ENCODE data around the gene PSMD11.

Gene PSMD11

DNA sequence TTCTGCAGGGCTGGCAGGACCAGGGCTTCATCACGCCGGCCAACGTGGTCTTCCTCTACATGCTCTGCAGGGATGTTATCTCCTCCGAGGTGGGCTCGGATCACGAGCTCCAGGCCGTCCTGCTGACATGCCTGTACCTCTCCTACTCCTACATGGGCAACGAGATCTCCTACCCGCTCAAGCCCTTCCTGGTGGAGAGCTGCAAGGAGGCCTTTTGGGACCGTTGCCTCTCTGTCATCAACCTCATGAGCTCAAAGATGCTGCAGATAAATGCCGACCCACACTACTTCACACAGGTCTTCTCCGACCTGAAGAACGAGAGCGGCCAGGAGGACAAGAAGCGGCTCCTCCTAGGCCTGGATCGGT is 43.9 kb downstream of the PSMD11 start:
- no peak for DNase-seq (ENCODE audit: low read depth, low spot score)
- peak overlapping the region; percentile 67 for H3K27ac ChIP-seq

DNA sequence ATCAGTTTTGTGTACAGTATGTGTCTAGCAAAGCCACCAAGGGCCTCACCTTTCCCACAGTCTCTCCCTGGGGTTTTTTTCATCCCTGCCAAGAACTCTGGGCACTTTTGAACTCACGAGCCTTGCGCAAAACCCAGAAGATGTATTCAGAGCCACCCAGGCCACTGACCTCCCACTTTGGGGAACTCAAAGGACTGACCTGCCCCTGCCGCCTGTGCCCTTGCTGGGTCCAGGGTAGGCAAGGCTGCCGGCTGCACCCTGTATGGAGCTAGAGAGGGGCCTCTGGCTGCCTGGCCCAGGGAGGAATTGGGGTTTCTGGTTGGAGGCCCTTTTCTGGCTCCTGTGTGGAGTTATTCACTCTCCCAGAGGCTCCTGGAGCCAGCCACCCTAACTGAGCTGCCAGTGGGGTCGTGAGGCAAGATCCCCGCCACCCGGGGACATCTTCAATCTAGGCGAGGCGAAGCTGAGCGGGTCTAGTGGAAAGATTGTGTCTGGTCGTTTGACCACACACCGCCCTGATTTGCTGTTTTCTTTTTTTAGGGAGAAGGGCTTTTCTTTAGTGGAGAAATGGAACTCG is 44.4 kb downstream of the PSMD11 start:
- H3K27ac ChIP-seq: no peak overlapping the region
- no peak for DNase-seq (ENCODE audit: low read depth, low spot score)

DNA sequence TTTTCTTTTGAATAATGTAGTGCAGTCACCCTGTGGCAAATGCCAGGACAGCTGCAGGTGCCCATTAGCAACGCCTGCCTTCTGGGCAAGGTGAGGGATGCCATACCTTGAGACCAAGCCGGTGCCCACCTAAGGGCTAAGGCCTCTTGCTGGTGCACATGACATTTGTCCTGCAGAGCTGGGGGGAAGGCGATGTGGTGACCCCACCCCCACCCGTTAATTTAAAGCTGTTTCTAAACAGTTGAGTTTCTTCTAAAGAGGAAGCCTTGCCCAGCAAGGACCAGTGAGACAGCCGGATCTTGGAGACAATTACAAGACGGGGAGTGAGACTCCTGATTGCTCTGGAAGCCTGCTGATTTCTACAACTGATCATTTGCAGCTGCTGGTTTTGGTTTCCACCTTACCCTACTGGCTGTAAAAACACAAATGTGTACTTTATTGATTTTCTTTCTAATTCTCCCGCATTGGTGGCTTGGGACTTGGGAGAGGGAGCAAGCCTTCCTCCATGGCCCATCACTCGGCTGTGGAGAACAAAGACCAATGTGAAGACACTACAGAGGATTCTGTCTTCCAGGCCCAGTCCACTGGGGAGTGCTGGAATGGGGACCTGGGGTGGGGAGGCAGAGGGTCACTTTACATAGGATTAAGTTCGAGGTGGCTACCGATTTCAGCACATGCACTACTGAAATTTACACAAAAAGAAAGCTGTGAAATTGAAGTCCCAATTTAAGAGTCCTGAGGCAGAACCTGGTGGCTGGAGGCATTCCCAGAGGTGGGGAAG is 45.2 kb downstream of the PSMD11 start:
- DNase-seq (ENCODE audit: low read depth, low spot score): no peak
- no peak overlapping the region for H3K27ac ChIP-seq

DNA sequence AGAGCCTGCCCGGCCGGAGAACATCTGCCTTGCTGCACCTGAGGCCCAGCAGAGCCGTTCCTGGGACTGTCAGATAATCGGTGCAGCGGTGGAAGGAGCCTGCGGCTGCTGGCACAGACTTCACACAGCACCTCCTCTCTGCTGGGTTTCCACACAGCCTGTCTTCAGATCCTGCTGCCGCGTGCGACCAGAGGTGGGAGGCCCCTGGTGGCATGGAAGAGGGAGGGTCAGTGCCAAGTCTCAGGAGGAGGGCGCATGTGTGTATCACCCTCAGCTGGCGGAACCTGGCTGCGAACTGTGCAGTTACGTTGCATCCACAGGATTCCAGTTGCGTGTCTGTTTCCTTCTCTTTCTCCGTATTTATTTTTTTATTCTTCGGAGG is 45.8 kb downstream of the PSMD11 start:
- H3K27ac ChIP-seq: no peak overlapping the region
- DNase-seq (ENCODE audit: low read depth, low spot score): no peak

DNA sequence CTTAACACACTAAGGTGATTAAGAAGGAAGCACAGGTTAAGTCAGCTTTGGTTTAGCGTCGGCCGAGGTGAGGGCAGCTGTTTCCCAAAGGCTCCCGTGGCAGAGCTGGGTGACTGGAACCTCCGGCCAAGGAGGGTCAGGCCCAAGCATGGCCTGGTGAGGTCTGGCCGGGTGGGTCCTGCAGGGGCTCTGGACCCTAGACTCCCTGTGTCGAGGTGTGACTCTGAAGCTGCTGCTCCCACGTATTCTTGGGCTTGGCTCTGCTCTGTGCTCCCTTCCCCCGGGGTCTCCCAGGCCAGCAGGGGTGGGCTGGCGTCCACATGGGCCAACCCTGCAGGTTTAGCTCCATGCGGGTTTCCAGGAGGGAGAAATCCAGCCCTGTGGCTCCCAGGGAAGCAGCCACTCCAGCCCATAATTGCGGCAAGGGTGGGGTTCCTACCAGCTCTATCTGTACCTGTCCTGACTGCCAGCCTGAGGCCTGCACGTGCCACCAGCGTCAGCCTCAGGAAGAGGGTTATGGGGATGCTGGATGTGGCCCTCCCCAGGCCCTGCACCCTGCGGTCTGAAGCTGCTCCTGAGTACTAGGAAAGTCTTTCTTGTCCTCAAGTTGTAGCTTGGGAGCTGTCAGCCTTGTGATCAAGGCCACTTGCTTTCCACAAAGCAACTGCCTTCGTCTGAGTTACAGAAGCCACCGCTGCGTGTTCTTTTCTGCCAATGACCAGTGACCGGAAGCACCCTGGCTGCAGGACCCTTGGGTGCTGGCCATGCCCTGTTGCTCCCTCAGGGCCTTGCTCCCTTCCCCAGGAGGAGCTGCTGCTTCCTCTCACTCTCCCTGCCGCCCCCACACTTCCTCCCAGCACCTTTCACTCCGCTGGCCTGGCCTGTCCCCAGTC is 47.3 kb downstream of the PSMD11 start:
- no peak for DNase-seq (ENCODE audit: low read depth, low spot score)
- H3K27ac ChIP-seq: no peak overlapping the region

DNA sequence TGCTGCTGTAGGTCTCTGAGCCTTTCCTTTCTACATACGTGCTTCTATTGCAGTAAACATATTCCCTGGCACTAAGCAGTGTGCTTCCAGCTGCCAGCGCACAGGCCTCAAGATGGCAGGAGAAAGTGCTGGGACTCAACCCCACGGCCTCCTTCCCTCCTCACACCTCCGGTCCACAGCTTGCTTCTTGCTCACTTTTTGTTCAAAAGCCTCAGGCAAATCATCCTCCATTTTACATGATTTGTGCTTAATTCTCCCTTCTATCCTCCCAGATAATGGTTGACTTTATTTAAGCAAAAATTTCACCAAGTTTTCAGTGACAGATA is 47.9 kb downstream of the PSMD11 start:
- H3K27ac ChIP-seq: no peak overlapping the region
- DNase-seq (ENCODE audit: low read depth, low spot score): no peak

DNA sequence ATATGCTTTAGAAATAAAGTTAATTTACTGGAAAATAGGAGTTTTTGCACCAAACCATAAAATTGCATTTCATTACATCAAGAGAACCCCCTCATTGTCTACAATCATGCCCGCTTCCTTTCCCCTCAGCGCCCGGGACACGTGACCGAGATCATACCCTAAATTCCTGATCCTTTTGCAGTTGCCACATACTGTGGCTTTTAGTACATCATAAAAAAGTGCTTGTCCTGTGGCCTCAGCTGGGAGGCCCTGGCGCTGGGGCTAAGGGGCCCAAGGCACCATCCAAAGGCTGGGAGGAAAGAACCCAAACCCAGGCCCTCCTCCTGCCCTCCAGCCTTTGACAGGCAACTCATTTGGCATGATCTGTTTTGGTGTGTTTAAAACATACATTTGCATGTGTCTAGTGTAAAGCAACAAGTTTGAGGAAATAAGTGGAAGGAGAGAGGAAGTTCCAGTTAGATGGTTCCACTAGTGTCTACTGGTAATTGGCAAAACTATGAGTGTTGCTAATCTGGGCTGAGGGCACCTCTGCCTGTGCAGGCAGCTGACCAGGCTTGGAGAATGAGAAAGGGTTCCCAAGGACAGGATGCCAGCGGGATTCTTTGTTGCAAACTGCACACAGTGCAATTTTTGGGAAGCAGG is 48.5 kb downstream of the PSMD11 start:
- H3K27ac ChIP-seq: no peak overlapping the region
- no peak for DNase-seq (ENCODE audit: low read depth, low spot score)

DNA sequence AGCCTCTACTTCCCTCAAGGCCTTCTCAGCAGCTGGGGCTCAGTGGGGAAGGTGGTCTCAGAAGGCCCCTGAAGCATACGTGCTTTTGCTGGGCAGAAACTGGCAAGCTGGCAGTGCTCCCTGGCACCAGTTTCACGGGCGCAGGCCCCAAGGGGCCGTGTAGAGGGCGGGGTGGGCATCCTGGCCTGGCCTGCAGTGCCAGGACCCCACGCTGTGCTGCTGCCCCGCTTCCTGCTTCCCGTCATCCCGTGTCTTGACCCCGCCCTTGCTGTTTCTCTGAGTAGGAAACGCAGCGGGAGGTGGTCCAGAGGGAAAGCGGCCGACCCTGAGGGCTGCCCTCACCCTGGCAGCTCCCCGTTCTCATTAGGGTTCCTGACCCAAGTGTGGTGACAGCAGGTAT is 49.3 kb downstream of the PSMD11 start:
- DNase-seq (ENCODE audit: low read depth, low spot score): no peak
- H3K27ac ChIP-seq: no peak overlapping the region

DNA sequence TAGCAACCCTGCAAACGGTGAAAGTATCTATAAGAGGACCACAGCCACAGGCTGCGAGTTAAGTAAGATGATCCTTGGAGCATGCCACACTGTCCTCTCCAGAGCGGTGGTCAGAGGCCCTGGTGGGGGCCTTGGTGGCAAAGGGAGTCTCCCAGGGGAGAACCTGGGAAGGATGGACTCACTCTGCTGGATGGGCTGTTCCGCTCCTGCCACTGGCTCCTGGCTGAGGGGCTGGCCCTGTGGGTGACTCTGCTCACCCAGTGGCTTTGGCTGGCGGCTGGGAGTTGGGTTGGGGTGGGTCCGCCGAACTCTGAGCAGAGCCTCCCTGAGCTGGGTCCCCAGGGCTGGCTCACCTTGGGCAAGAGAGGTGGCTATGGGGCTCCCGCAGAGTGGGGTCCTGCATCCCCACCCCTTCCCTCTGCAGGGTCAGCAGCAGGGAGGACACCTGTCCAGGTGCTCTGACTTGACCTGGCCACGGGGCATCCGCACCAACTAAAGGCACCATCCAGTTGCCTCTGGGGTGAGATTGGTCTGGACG is 49.7 kb downstream of the PSMD11 start:
- no peak for DNase-seq (ENCODE audit: low read depth, low spot score)
- no peak overlapping the region for H3K27ac ChIP-seq

DNA sequence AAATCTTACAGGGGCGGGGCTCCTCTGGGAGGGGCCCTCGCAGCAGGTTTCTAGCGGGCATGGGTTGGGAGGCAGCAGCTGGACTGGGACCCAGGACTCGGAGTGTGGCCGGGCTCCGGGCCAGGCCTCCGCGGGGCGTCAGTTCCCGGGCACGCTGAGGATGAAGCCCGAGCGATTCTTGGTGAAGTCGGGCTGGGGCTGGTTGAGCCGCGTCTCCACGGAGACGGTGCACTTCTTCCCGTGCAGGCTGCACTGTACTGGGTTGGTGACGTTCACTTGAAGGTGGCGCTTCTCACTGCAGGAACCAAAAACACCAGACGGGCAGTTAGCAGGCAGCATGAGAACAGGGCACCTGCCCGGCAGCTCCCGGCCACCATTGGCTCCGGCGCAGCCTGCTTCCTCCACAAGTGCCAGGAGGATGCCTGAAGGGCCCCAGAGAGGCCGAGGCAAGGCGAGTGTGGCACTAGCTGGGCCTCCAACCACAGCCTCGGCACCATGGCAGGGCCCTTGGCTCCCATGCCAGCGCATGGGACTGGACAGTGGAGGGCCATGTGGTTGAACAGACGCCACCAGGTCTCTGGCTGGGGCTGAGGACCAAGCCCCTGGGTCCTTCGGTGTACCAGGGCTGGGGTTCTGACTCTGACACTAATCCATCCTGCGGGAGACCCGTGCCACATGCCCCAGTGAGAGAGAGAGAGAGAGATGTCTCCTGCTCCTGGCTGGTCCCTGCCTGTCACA is 50.5 kb downstream of the PSMD11 start:
- no peak overlapping the region for H3K27ac ChIP-seq
- DNase-seq (ENCODE audit: low read depth, low spot score): no peak

DNA sequence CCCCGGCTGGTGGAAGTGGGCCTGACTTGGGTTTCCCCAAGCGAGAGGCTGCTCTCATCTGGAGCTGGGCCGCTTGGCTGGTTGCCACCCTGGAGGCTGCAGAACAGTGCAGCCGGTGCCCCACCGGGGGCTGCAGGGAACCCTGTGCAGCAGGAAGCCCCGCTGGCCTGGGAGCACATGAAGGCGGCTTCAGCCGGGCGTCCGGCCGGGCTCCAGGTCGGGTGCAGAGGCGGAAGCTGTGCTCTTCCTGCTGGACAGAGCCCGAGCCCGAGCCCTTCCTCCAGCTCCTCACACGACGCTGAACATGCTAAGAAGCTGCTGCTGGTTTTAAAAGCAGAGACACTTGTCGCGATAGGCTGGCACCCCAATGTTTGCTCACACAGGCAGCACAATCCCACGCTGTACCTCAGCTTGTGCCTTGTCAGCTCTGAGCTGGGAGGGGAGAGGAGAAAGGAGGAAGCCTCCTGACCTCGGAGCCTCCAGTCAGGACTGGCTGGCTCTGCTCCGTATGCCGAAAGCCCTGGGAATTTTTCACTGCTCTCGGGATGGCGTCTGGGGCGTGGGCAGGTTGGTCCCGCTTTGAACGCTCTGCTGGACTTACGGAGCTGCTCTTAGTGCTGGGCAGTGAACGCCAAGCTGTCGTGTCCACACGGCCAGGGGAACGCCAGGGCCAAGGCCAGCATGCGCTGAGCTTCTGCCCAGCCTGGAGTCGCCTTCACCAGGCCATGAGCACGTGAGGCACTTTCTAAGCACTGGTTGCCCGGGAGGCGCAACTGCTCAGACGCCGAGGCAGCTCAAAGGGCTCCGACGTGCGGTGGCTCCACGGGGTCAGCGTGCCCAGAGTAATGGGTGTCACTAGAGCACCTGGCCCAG is 51.3 kb downstream of the PSMD11 start:
- no peak for DNase-seq (ENCODE audit: low read depth, low spot score)
- H3K27ac ChIP-seq: peak overlapping the region; percentile 86

DNA sequence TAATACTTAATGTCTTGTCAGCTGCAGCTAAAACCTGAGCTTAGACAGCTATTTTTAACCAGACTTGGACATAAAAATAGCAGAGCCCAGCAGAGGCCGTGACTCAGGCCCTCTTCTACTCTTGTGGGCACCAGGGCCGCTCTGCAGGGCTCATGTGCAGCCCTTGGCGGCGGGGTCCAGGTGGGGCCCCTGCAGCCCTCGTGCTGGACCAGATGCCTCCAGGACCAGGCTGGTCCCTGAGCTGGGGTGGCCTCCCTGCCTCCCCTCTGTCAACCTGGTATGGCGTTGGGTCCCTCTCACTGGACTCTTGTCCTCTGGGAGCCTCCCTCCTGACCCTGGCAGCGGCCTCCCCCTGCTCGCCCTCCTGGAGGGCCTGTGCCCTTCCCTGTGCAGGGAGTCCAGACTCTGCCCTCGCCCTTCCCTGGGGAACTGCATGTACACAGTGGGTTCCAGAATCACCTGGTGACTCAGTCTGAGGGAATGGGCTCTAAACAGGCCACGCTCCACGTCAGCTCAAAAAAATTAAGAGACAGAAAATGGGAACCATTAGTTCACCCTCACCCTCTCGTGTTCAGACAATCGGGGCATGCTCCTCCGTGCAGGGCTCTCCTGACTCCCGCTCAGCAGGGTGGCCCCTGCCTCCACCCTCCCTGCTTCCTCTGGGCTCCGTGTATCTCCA is 52.2 kb downstream of the PSMD11 start:
- no peak for DNase-seq (ENCODE audit: low read depth, low spot score)
- peak overlapping the region; percentile 86 for H3K27ac ChIP-seq

DNA sequence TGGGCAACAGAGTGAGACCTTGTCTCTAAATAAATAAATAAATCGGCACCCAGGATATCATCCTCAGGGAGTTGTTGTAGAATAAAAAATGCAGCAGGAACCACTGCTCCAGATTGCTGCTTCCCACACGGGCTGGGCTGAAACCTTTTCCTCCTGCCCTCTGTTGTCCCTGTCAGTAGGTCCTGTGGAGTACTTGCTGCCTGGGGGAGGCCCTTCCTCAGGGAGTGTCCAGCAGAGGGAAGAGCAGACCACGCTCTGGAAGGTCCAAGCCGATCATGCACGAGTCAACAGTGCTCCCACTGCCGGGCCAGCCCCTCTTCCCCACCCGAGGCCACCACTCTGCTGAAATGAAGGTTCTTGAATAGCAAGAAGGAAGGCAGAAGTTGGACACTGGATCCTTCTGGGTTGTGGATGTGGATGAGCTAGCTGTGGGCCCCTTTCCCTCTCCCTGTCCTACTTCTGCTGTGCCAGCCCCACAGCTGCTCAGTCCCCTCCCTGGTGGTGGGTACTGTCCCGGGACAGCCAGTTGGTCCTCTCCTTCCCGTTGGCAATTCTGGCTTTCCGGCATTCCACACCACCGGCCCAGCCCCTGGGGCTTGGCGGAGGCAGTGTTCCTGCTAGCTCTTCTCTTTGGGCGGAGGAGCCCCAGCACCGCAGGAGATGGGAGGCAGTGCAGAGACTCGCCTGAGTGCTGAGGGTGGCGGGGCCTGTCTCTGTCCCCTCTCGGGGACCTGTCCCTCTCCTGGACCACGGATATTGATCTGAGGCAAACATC is 53.3 kb downstream of the PSMD11 start:
- peak overlapping the region; percentile 86 for H3K27ac ChIP-seq
- DNase-seq (ENCODE audit: low read depth, low spot score): no peak

DNA sequence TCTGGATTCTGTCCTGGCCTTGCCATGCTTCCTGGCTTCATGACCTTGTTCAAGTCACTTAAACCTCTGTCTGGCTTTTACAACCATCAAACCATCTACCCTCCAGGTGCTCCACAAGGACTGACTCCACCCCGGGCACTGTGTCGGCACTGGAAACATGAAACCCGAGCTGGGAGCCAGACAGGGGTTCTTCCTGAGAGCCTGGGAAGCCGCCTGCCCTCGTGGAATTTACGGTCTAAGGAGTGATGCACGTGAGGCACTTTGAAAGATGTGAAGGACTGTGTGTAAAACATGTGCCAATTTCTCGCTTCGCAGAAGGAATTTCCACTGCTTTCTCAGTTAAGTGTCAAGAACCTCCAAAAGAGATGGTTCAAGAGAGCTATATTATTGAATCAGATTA is 54.1 kb downstream of the PSMD11 start:
- H3K27ac ChIP-seq: peak overlapping the region; percentile 86
- DNase-seq (ENCODE audit: low read depth, low spot score): no peak

DNA sequence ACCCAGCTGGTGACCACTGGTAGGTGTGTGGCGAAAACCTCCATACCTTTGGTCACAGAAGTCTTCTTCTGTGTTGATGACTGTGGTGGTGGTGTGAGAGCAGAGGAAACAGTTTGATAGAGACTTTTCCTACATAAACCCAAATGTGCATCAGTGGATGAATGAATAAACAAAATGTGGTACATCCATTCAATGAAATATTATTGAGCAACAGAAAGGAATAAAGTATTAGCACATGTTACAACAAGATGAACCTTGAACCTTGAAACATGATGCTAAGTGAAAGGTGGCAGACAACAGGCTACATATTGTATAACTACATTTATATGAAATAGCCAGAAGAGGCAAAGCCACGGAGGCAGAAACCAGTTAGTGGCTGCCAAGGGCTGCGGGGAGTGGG is 57.7 kb downstream of the PSMD11 start:
- DNase-seq (ENCODE audit: low read depth, low spot score): no peak
- H3K27ac ChIP-seq: peak overlapping the region; percentile 80

DNA sequence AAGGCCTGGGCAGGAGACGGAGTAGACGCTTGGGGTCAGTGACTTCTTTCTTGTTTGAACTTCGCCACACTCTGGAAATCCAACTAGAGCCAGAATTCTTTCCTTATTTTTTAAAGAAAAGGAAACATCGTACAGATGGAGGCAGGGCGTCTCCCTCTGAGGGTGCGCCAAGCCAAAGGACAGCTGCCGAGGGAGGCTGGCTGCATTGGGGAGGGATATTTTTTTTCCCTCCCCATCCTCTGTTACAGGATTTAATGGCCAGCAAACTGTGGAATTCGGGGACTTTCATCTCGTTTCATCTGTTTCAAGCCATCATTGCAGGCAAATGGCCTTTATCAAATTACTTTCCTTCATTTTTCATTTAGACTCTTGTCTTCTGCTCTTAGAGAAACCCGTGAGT is 58.4 kb downstream of the PSMD11 start:
- H3K27ac ChIP-seq: peak overlapping the region; percentile 80
- no peak for DNase-seq (ENCODE audit: low read depth, low spot score)

DNA sequence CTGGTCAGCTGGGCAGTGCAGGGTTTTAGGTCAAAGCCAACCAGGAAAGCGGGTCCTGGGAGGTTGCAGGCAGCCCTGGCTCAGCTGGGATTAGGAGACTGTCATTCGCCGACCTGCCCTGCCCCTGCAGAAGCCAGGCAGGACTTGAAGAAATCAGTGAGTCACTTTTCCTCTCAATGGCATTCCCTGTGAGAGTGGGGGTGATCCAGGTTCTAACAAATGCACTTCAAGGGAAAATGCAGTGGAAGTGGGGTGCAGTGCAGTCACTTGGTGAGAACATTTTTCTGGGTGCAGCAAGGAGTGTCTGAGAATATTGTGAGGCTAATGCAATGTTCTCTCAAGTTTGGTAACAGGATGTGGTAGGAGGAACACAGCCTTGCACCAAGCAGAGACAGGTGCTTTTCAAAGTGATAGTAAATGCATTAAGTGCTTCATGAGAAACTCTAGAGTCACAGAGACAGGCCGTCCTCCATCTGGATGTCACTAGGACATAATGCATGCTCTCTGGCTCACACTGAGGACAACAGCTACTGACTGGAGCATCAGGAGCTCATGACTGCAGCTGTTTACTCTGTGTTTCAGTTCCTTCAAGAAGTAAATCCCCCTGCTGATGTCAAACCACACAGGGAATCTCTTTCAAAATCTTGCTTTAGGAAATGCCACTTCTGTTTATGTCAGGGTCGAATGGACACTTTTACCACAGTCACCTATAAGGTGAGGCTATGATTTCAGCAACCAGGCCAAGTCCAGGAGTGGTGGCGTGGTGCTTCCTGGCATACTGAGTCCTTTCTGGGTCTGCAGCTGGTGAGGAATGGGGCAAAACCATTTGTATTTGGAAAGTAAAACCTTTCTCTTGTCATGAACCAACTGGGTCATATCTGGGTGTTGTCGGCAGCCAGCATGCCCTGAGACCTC is 59.2 kb downstream of the PSMD11 start:
- H3K27ac ChIP-seq: peak overlapping the region; percentile 80
- DNase-seq (ENCODE audit: low read depth, low spot score): no peak

All from epithelial cell of prostate (primary cell).